Hepatocyte (in vitro differentiated cells): ENCODE data around the gene SLF2. TPM values are rescaled to one million over a fixed set of nuclear protein-coding genes. Genes with fewer than 3 reads are reported as not detected.

Experiments used
- DNase-seq: peaks from one replicate; pipeline ENCODE4 v3.0.0-alpha.2; 2016; ENCODE audit warnings: low spot score
- H2AFZ ChIP-seq: fragments of 200-600 bp; sonication (generic); 2 replicates; pipeline ENCODE4 v1.6.0; 2016; ENCODE audit warnings: antibody characterized with exemption, mild to moderate bottlenecking
- H3K27ac ChIP-seq: fragments of 200-600 bp; sonication (generic); 2 replicates; pipeline ENCODE4 v1.5.1; 2016; ENCODE audit warnings: mild to moderate bottlenecking
- H3K27me3 ChIP-seq: fragments of 200-600 bp; sonication (generic); 2 replicates; pipeline ENCODE4 v1.6.1; 2016
- H3K36me3 ChIP-seq: fragments of 200-600 bp; sonication (generic); replicated peaks from 2 replicates; pipeline ENCODE4 v1.5.1; 2016; ENCODE audit warnings: low read depth; ENCODE audit not compliant: insufficient read depth
- H3K4me1 ChIP-seq: fragments of 200-600 bp; sonication (generic); 2 replicates; pipeline ENCODE4 v1.5.1; 2016; ENCODE audit warnings: mild to moderate bottlenecking, moderate library complexity; ENCODE audit not compliant: insufficient read depth
- H3K4me2 ChIP-seq: fragments of 200-600 bp; sonication (generic); 2 replicates; pipeline ENCODE4 v1.6.0; 2016
- H3K4me3 ChIP-seq: fragments of 200-600 bp; sonication (generic); 2 replicates; pipeline ENCODE4 v1.5.1; 2016; ENCODE audit warnings: mild to moderate bottlenecking
- H3K79me2 ChIP-seq: fragments of 200-600 bp; sonication (generic); 2 replicates; pipeline ENCODE4 v1.6.0; 2017; ENCODE audit warnings: mild to moderate bottlenecking
- H3K9me2 ChIP-seq: fragments of 200-600 bp; sonication (generic); replicated peaks from 2 replicates; pipeline ENCODE4 v1.6.0; 2017; ENCODE audit warnings: mild to moderate bottlenecking; ENCODE audit not compliant: insufficient read depth
- H3K9me3 ChIP-seq: fragments of 200-600 bp; sonication (generic); 2 replicates; pipeline ENCODE4 v1.5.1; 2016; ENCODE audit warnings: low read depth, mild to moderate bottlenecking
- H4K20me1 ChIP-seq: fragments of 200-600 bp; sonication (generic); 2 replicates; pipeline ENCODE4 v1.6.0; 2016; ENCODE audit warnings: mild to moderate bottlenecking; ENCODE audit not compliant: insufficient read depth, poor library complexity, severe bottlenecking
- CTCF ChIP-seq: fragments of 200-600 bp; sonication (generic); IDR thresholded peaks from 2 replicates; pipeline ENCODE4 v1.5.1; 2016; ENCODE audit warnings: antibody characterized with exemption, mild to moderate bottlenecking; ENCODE audit not compliant: poor library complexity
- EZH2 ChIP-seq: fragments of 200-600 bp; sonication (generic); IDR thresholded peaks from 2 replicates; pipeline ENCODE4 v1.6.1; 2016; ENCODE audit warnings: antibody characterized with exemption, mild to moderate bottlenecking, borderline replicate concordance
- EZH2phosphoT487 ChIP-seq: fragments of 200-600 bp; sonication (generic); IDR thresholded peaks from one replicate; pipeline ENCODE4 v1.6.1; 2018; ENCODE audit warnings: antibody characterized with exemption, mild to moderate bottlenecking, low read depth, moderate library complexity; ENCODE audit not compliant: unreplicated experiment, severe bottlenecking
- WGBS: methylation state at CpG from one replicate; pipeline ENCODE4 v1.1.6; 2016; ENCODE audit warnings: low lambda C conversion rate; ENCODE audit errors: missing lambda C conversion rate; 5-methylcytosine and 5-hydroxymethylcytosine counted together
- polyA plus RNA-seq: library from polyadenylated mRNA; unstranded; fragments of >200 nt; fragmentation: Nextera tagmentation; extraction: Ambion mirVana; gene quantifications from 2 replicates; pipeline ENCODE4 v1.2.1, GENCODE V29; 2016
- total RNA-seq: library from RNA; depleted of rRNA; stranded (reverse); fragments of >200 nt; gene quantifications from 2 replicates; pipeline ENCODE4 v1.2.3, GENCODE V29; 2014

SLF2 gene
- total and polyA plus RNA-seq, 2 experiments from 2014 or later: 11.7 to 23.5 TPM

GRCh38 chr10:100942229-100942628, 29.5 kb downstream of the SLF2 start:
- Histone ChIP-seq H3K27me3 (no peaks in the 10 kb centered on the region), H3K9me3 (no peaks in the 10 kb centered on the region), H3K79me2 (no peaks in the 10 kb centered on the region), H3K4me1 (no peaks in the 10 kb centered on the region), H3K36me3 (no peaks in the 10 kb centered on the region), H2AFZ (no peak overlapping the region), H3K27ac (no peak overlapping the region), H3K4me2 (no peak overlapping the region), H4K20me1 (no peaks in the 10 kb centered on the region), H3K4me3 (no peak overlapping the region), H3K9me2 (no peaks in the 10 kb centered on the region)
- 97% methylated on average over 3 of the region's 3 CpGs for WGBS
- TF ChIP-seq EZH2phosphoT487 (no peak), EZH2 (no peak), CTCF (no peak)
- DNase-seq: no peak

GRCh38 chr10:100943508-100943907, 30.7 kb downstream of the SLF2 start:
- H3K4me2 ChIP-seq: no peak overlapping the region

GRCh38 chr10:100945754-100946153, 33.0 kb downstream of the SLF2 start:
- H3K4me3 ChIP-seq: no peak overlapping the region
- H2AFZ ChIP-seq: no peak overlapping the region
- no peak overlapping the region for H3K4me2 ChIP-seq
- H4K20me1 ChIP-seq: no peaks in the 10 kb centered on the region
- TF ChIP-seq CTCF: no peak
- no peak for TF ChIP-seq EZH2phosphoT487
- TF ChIP-seq EZH2: no peak
- no peaks in the 10 kb centered on the region for H3K9me2 ChIP-seq
- H3K4me1 ChIP-seq: no peaks in the 10 kb centered on the region
- no peaks in the 10 kb centered on the region for H3K27me3 ChIP-seq
- H3K36me3 ChIP-seq: peaks cover 5% of the 10 kb centered on the region
- H3K27ac ChIP-seq: no peak overlapping the region
- H3K9me3 ChIP-seq: no peaks in the 10 kb centered on the region
- DNase-seq: no peak
- H3K79me2 ChIP-seq: no peaks in the 10 kb centered on the region

More at GRCh38 chr10:100943508-100943907, 30.7 kb downstream of the SLF2 start:
- Histone ChIP-seq H4K20me1 (no peaks in the 10 kb centered on the region), H2AFZ (no peak overlapping the region), H3K27ac (no peak overlapping the region), H3K4me1 (no peaks in the 10 kb centered on the region), H3K79me2 (no peaks in the 10 kb centered on the region), H3K9me2 (no peaks in the 10 kb centered on the region), H3K4me3 (no peak overlapping the region), H3K9me3 (no peaks in the 10 kb centered on the region), H3K27me3 (no peaks in the 10 kb centered on the region), H3K36me3 (no peaks in the 10 kb centered on the region)
- TF ChIP-seq CTCF (no peak), EZH2 (no peak), EZH2phosphoT487 (no peak)
- no peak for DNase-seq

GRCh38 chr10:100948916-100949315, 36.2 kb downstream of the SLF2 start:
- H3K9me3 ChIP-seq: no peaks in the 10 kb centered on the region
- H3K4me1 ChIP-seq: no peaks in the 10 kb centered on the region
- no peak for DNase-seq
- H2AFZ ChIP-seq: no peak overlapping the region
- no peaks in the 10 kb centered on the region for H4K20me1 ChIP-seq
- H3K36me3 ChIP-seq: peaks cover 5% of the 10 kb centered on the region
- H3K4me3 ChIP-seq: no peak overlapping the region
- 95% methylated on average over 3 of the region's 3 CpGs for WGBS
- TF ChIP-seq EZH2phosphoT487 (no peak), EZH2 (no peak), CTCF (no peak)
- no peaks in the 10 kb centered on the region for H3K27me3 ChIP-seq
- no peak overlapping the region for H3K4me2 ChIP-seq
- no peak overlapping the region for H3K27ac ChIP-seq
- H3K79me2 ChIP-seq: no peaks in the 10 kb centered on the region
- H3K9me2 ChIP-seq: no peaks in the 10 kb centered on the region
